Loucy (cell line): Measurements from ENCODE around the gene NGRN.
A peak's percentile ranks its signal among the peaks of the same experiment; 100 is the strongest.

Experiments
- H2AFZ ChIP-seq: fragments of 200-600 bp; sonication (generic); 2 replicates; pipeline ENCODE4 v1.6.0; 2016; ENCODE audit warnings: antibody characterized with exemption, mild to moderate bottlenecking, low read length, moderate library complexity
- H3F3A ChIP-seq: fragments of 200-600 bp; 2 replicates; pipeline ENCODE4 v1.6.0; 2016; ENCODE audit warnings: antibody characterized with exemption, low read depth, mild to moderate bottlenecking
- H3K27me3 ChIP-seq: fragments of 200-600 bp; sonication (generic); 2 replicates; pipeline ENCODE4 v1.6.1; 2014; ENCODE audit warnings: low read length, mild to moderate bottlenecking; ENCODE audit not compliant: insufficient read depth, poor library complexity, severe bottlenecking
- H3K36me3 ChIP-seq: fragments of 200-600 bp; sonication (generic); 2 replicates; pipeline ENCODE4 v1.6.1; 2016; ENCODE audit warnings: low read length; ENCODE audit not compliant: insufficient read depth
- H3K4me1 ChIP-seq: fragments of 200-600 bp; sonication (generic); 2 replicates; pipeline ENCODE4 v1.5.1; 2014; ENCODE audit warnings: low read length, mild to moderate bottlenecking; ENCODE audit not compliant: insufficient read depth, poor library complexity, severe bottlenecking
- H3K4me2 ChIP-seq: fragments of 200-600 bp; sonication (generic); 2 replicates; pipeline ENCODE4 v1.6.0; 2014; ENCODE audit warnings: antibody characterized with exemption, low read length, low read depth, mild to moderate bottlenecking; ENCODE audit not compliant: poor library complexity, severe bottlenecking
- H3K4me3 ChIP-seq: fragments of 200-600 bp; sonication (generic); 2 replicates; pipeline ENCODE4 v1.5.1; 2014; ENCODE audit warnings: low read length, mild to moderate bottlenecking, mixed read lengths; ENCODE audit not compliant: poor library complexity, severe bottlenecking
- H3K79me2 ChIP-seq: fragments of 200-600 bp; sonication (generic); 2 replicates; pipeline ENCODE4 v1.6.1; 2014; ENCODE audit warnings: low read length; ENCODE audit not compliant: insufficient read depth
- H3K9ac ChIP-seq: fragments of 200-600 bp; sonication (generic); 2 replicates; pipeline ENCODE4 v1.6.0; 2014; ENCODE audit warnings: mild to moderate bottlenecking, low read depth, low read length, moderate library complexity; ENCODE audit not compliant: poor library complexity, severe bottlenecking
- H3K9me2 ChIP-seq: fragments of 200-600 bp; sonication (generic); replicated peaks from 2 replicates; pipeline ENCODE4 v1.6.1; 2016; ENCODE audit warnings: low read depth, low read length, mixed read lengths
- H3K9me3 ChIP-seq: fragments of 200-600 bp; sonication (generic); 2 replicates; pipeline ENCODE4 v1.6.1; 2014; ENCODE audit warnings: mild to moderate bottlenecking, antibody characterized with exemption, low read length, low read depth; ENCODE audit not compliant: insufficient read depth
- H4K20me1 ChIP-seq: fragments of 200-600 bp; sonication (generic); 2 replicates; pipeline ENCODE4 v1.6.0; 2014; ENCODE audit warnings: antibody characterized with exemption, low read length, mild to moderate bottlenecking; ENCODE audit not compliant: insufficient read depth, poor library complexity, severe bottlenecking
- CTCF ChIP-seq: fragments of 200-600 bp; sonication (generic); conservative IDR thresholded peaks from 2 replicates; pipeline ENCODE4 v1.5.1; 2014; ENCODE audit warnings: mild to moderate bottlenecking, antibody characterized with exemption, low read length
- EZH2phosphoT487 ChIP-seq: fragments of 200-600 bp; IDR thresholded peaks from 2 replicates; pipeline ENCODE4 v1.6.1; 2018; ENCODE audit warnings: antibody characterized with exemption, mild to moderate bottlenecking, moderate library complexity, borderline replicate concordance

Gene NGRN

GRCh38 chr15:90286678-90287077 lies 21.2 kb downstream of the NGRN start:
- Histone ChIP-seq H3F3A (no peaks in the 10 kb centered on the region), H3K36me3 (no peaks in the 10 kb centered on the region), H3K9me3 (no peaks in the 10 kb centered on the region), H4K20me1 (no peaks in the 10 kb centered on the region), H3K27me3 (no peaks in the 10 kb centered on the region), H3K9ac (no peak overlapping the region), H3K79me2 (no peaks in the 10 kb centered on the region), H2AFZ (no peak overlapping the region), H3K4me1 (no peaks in the 10 kb centered on the region), H3K9me2 (no peaks in the 10 kb centered on the region), H3K4me3 (no peak overlapping the region), H3K4me2 (no peak overlapping the region)
- TF ChIP-seq EZH2phosphoT487 (no peak), CTCF (peak; percentile 82)

DNA sequence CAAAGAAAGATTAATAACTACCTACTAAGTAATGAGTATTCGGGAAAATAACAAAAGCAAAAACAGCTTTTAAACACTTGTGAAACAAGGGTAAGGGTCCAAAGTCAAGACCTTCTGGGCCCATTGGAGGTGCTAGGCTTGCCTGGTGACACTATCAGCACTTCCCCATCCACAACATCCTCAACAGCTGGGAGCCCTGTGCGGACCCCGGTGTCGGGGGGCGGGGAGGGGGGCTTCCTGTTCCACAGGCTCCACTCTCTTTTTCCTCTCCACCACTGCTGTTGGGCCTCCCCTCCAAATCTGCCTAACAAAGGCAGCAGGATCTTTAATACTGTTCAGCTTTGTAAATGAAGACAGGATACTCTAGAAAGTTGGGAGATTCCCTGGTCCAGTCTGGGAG lies 21.6 kb downstream of the NGRN start:
- Histone ChIP-seq H4K20me1 (no peaks in the 10 kb centered on the region), H3K9me3 (no peaks in the 10 kb centered on the region), H2AFZ (no peak overlapping the region), H3K27me3 (no peaks in the 10 kb centered on the region), H3K4me1 (no peaks in the 10 kb centered on the region), H3K79me2 (no peaks in the 10 kb centered on the region), H3K36me3 (no peaks in the 10 kb centered on the region), H3K9ac (no peak overlapping the region), H3K4me3 (no peak overlapping the region), H3F3A (no peaks in the 10 kb centered on the region), H3K9me2 (no peaks in the 10 kb centered on the region), H3K4me2 (no peak overlapping the region)
- TF ChIP-seq EZH2phosphoT487 (no peak), CTCF (no peak)

DNA sequence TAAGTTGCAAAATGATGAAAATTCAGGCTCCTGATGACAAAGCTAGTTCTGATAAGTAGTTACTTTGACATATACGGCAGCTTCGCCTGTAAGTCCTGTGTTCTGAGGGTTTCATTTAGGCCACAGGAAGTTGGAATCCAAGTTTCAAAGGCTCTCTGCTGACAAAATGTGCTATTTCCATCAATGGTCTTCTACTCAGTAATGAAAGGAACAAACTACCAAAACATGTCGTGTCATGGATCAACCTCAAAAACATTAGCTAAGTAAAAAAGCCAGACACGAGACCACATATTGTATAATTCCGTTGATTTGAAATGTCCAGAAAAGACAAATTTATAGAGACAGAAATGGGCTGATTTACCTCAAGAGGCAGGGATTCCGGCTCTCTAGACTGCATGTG lies 22.5 kb downstream of the NGRN start:
- peaks cover under 1% of the 10 kb centered on the region for H3K4me1 ChIP-seq
- H3K9ac ChIP-seq: no peak overlapping the region
- H3K9me3 ChIP-seq: no peaks in the 10 kb centered on the region
- H3K9me2 ChIP-seq: no peaks in the 10 kb centered on the region
- H3K4me3 ChIP-seq: no peak overlapping the region
- H4K20me1 ChIP-seq: no peaks in the 10 kb centered on the region
- H2AFZ ChIP-seq: no peak overlapping the region
- no peaks in the 10 kb centered on the region for H3K27me3 ChIP-seq
- TF ChIP-seq CTCF: no peak
- TF ChIP-seq EZH2phosphoT487: no peak
- no peak overlapping the region for H3K4me2 ChIP-seq
- H3K36me3 ChIP-seq: no peaks in the 10 kb centered on the region
- H3F3A ChIP-seq: no peaks in the 10 kb centered on the region
- H3K79me2 ChIP-seq: no peaks in the 10 kb centered on the region
